ENCODE results near the gene G0S2.

The G0S2 gene

GRCh38 chr1:209721323-209721722, 46.1 kb downstream of the G0S2 start:
- DNase-seq, result no peak

DNA sequence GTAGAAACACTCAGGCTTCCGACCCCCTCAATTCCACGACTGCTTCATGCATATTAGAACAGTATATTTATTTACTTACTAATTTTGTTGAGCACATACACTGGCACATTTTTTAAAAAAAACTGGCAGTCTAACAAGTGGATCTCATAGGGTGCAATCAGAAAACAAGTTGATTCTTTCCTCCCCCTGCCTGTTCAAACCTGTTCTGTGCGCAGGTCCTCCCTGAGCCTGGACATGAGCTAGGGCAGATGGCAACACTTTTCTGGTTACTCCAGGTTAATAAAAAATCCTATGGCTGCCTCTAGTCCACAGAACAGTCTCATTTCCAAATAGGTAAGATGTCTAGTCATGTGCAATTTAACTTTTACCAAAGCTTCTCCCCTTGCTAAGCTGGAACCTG, 48.1 kb downstream of the G0S2 start:
- DNase-seq, result no peak

DNA sequence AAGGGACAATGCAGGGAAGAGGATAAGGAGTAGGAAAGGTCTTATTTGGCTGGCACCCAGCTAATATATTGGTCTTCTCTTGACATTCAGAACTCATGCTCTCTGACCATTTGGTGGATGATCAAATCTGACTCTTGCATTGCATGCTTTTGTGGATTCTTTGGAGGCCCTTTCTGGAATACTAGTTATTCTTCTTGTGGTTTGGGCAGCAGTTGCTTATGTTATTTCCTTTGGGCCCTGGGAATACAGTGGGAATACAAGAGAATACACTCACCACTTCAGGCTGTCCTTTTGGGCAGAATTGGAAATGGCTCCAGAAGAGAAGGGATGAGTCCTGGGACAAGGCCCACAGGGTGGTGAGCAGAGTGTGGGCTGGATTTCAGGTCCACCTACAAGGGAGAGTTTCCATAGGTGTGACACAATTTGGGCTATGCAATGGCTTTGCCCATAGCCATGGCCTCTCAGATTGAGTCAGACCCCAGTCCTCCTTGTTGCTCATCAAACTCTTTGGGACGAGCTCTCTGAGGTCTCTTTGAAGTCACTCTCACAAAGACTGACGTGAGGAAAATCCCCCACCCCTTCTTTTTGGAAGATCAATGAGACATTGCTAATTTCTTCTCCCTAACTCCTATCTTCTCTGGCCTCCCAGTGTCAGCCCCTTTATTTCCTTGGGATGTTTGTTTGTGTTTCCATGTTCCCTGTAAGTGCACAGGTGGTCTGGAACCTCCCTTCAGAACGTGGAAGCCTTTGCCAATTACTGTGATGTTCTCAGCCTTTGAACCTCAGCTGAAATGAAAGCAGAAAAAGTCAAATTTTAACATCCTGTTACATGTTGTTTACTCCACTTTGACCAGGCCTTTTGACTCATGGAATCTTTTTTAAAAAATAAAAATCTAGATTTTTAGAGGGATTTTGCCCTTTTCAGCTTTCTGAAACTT, 48.8 kb downstream of the G0S2 start:
- DNase-seq, result peak; percentile 13 to 24

Measured in activated CD4-positive, alpha-beta T cell treated with anti-CD3 and anti-CD28 coated beads for 4 hours (primary cell).